DMS 273 (cell line): ENCODE measurements around the gene IL17B.

ENCODE experiments used
- DNase-seq: peaks from one replicate; lab custom pipeline; 2025; ENCODE audit not compliant: unreplicated experiment; lab: John Stamatoyannopoulos, UW

IL17B gene

GRCh38 chr5:149415066-149415967, 36.2 kb upstream of the IL17B start:
- no peak for DNase-seq

- DNase-seq = no peak
Measured at GRCh38 chr5:149414405-149415065, 35.4 kb upstream of the IL17B start.

- no peak for DNase-seq
Measured at GRCh38 chr5:149413477-149414210, 34.6 kb upstream of the IL17B start.

- DNase-seq = no peak
Measured at GRCh38 chr5:149412783-149413476, 33.8 kb upstream of the IL17B start.

GRCh38 chr5:149411738-149412519, 32.8 kb upstream of the IL17B start:
- DNase-seq = no peak

GRCh38 chr5:149410721-149411432, 31.8 kb upstream of the IL17B start:
- no peak for DNase-seq

- DNase-seq = no peak
Measured at GRCh38 chr5:149410071-149410470, 31.0 kb upstream of the IL17B start.

GRCh38 chr5:149409268-149409948, 30.3 kb upstream of the IL17B start:
- no peak for DNase-seq

GRCh38 chr5:149408252-149409099, 29.4 kb upstream of the IL17B start:
- no peak for DNase-seq

- DNase-seq = no peak
Measured at GRCh38 chr5:149407323-149408251, 28.5 kb upstream of the IL17B start.

- no peak for DNase-seq
Measured at GRCh38 chr5:149406979-149407306, 27.9 kb upstream of the IL17B start.

GRCh38 chr5:149406203-149406978, 27.3 kb upstream of the IL17B start:
- no peak for DNase-seq

- no peak for DNase-seq
Measured at GRCh38 chr5:149405550-149406202, 26.6 kb upstream of the IL17B start.

GRCh38 chr5:149404746-149405549, 25.9 kb upstream of the IL17B start:
- no peak for DNase-seq
